HG03139 (cell line): ENCODE results near the gene CFAP298.
"Not testable (repeated sequence)": the region's sequence is repeated elsewhere in the genome, so short reads cannot be mapped to it uniquely, and the experiment has no call there.

Source experiments
- ATAC-seq: cut with Tn5 transposase; IDR thresholded peaks from one replicate; pipeline ENCODE4 v1.9.1; 2021; ENCODE audit not compliant: unreplicated experiment

CFAP298 gene, protein sequence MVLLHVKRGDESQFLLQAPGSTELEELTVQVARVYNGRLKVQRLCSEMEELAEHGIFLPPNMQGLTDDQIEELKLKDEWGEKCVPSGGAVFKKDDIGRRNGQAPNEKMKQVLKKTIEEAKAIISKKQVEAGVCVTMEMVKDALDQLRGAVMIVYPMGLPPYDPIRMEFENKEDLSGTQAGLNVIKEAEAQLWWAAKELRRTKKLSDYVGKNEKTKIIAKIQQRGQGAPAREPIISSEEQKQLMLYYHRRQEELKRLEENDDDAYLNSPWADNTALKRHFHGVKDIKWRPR

DNA sequence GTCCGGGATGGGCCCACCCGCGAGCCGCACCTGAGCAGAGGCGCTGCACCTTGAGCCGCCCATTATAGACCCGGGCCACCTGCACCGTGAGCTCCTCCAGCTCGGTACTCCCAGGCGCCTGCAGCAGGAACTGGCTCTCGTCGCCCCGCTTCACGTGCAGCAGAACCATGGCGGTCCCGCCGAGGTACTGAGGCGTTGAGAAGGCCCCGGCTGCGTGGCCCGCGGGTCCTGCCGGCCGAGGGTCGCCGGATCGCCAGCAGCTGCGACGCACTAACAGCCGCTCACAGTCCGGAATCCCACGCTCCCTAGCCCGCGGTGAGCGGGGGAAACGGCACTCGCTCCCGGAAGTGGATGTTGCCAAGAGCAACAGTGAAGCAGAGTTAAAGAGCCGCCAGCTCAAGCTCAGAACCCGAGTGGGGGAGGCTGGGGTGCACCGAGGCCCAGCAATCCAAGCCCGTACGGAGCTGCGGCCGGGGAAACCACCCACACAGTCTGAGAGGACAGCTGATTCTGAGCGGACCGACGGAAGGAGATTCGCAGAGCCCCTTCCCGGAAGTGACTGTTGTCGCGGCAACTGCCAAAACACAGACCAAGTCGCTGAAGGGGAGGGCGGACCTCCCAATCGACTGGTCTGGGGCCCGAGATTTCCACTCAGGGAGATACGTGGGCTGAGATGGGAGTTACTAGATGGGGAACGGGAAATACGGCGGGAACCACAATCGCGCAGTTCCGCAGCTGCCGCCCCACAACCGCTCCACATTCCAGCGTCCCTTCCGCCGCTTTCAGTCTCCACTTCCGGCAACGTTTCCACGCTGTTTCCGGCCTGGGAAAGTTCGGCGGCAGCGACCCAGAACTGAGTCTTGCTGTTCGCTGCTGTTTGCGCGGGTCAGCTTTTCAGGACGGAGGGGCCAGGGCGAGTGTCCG, at the start of gene CFAP298:
Gene CFAP298 (minus strand): TSS at position 303 of the 924 bp plus-strand sequence. CDS start 134 bp downstream, at position 169.
- peak; percentile 92 for ATAC-seq

DNA sequence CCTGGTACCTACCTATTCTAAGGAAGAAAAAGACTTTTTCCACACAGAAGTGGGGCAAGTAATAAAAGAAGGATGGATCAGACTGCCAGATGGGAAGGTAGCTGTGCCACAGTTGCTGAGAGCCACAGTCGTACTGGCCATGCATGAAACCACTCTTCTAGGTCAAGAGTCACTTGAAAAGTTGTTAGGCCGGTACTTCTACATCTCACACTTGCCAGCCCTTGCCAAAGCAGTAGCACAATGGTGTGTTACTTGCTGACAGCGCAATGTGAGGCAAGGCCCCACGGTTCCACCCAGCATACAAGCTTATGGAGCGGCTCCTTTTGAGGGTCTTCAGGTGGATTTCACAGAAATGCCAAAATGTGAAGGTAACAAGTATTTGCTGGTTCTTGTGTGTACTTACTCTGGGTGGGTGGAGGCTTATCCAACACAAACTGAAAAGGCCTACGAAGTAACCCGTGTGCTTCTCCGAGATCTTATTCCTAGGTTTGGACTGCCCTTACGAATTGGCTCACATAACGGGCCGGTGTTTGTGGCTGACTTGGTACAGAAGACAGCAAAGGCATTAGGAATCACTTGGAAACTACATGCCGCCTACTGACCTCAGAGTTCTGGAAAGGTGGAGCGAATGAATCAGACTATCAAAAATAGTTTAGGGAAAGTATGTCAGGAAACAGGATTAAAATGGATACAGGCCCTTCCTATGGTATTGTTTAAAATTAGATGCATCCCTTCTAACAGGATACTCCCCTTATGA, 49.0 kb upstream of the CFAP298 start:
- ATAC-seq = not testable (repeated sequence)

DNA sequence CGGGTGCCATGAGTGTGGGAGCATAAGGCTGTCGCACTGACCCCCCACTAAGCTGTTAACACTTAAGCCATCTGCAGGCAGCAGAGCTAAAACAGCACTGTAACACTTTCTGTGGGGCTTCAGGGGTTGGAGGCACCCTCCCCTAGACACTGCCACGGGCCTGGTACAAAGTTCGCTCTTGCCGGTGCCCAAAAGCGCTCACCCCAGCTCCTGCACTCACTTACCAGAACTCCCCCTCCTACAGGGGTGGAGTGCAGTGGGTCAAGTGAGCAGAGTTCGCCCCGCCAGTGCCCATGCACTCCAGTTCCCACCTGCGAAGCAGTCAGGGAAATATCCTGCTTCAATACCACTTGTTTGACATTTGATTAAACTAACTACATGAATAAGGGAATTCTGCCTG, 46.3 kb upstream of the CFAP298 start:
- ATAC-seq = no peak

DNA sequence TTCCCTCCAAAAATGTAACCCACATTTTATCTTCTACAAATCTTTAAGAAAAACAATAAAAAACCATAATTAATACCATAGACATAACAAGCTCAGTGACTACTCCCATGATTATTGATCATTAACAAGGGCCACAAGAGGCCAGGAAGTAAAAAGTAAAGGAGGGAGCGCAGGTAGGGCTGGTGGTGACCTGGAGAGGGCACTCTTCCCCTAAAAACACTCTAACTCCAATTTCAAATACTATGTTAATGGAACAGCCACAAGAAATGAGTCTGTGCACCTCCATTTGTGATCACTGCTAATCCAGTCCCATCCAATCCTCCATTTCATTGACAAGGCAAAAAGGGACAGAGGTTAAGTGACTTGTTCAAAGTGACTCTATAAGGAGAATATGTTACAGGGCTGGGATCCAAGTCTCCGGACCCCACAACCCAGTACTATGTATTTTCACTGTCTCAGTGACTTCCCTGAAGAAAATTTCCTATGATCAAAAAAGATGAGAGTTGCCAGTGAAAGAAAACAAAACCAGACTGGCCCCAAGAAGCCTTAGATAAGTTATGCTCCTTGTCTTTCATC, 41.2 kb upstream of the CFAP298 start:
- no peak for ATAC-seq

DNA sequence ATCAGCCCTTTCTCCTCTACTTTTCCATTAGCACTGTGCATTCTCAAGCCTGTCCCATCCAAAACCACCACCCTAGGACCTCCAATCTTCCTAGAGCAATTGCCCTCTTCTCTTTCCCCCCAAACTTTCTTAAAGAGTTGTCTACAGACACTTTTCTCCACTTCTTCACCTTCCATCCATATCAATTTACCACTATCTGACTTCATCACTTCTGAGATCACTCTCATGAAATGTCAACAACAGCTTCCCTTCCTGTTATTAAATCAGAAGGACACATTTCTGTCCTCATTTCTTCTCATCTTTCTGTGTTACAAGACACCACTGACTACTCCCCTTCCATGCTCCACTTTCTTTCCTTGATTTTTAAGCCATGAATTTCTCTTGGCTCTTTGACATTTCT, 36.0 kb upstream of the CFAP298 start:
- ATAC-seq = no peak

DNA sequence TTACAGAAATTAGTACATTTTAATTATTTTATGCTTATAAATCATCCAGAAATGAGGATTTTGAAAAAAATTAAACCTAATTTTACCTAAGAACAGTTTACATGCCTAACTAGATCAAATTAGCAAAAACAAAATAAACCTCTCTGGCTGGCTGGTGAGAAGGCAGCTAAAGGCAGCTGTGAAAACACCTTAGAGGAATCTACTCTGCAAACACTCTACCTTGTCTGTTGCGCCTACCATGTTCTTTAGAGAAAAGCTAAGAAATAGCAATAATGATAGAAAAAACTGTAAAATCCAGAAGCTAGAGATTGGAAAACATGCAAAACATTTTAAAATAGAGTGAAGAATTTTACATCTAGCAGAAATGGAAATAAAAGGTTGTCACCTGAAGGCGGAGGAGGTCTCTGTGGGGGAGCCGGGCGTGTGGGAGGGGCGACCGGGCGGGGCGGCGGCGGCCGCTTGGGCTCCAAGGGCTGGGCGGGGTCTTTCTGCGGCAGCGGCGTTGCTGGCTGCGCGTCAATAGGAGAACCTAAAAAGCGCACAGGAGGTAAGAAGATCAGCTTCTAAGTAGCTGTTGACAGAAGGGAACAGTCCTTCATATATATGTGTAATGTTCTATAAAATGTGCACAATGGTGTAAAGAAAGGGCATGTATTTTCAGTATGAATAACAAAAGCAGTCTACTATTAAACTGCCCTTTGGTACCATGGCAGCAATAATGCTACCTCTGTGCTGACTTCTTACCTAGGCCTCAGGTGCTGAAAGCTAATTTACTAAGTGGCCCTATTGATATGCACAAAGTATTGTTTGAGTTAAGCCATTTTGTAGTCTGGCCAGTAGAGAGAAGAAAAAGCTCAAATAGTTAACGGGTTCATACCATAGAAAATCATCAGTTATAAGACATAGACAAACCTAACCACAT, 33.3 kb upstream of the CFAP298 start:
- ATAC-seq = no peak

DNA sequence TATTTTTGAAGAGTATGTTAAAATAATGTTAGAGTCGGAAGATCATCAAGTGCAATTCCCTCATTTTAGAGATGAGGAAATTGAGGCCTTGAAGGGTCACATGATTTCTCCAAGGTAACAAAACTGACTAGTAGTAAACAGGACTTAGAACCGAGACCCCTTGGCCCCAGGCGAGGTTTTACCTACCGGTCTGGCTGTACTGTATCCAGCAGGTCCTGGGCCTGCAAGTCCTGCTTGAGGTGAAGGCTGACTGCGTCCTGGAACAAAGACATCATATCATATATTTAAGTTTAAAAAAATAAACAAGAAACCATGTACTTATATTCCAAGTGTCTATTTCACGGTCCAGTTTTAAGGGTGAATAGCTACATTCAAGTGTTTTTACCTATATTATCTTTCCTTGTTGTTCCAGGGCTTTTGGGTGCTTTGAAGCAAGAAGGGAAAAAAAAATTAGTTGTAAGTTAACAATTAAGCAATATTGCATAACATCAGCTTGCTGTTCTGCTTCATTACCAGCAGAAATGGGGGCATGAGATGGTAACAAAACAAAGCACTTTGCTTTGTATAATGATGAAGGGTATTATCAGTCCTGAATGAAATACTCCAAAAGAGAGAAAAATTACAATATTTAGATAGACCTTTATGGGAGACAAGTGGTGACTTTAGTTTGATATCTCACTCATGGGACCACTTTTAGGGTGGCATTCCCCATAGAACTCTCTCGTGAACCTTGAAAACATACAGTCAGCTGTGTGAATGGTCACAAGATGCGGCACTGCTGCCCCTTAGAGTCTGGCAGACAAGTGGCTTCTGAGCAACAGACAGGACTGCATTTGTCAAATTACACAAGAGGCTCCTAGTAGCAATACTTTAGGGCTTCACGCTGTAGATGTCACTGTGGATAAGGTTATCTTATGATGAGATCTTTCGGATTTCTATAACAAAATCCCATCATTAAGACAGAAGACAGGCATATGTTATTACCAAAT, 29.8 kb upstream of the CFAP298 start:
- no peak for ATAC-seq

DNA sequence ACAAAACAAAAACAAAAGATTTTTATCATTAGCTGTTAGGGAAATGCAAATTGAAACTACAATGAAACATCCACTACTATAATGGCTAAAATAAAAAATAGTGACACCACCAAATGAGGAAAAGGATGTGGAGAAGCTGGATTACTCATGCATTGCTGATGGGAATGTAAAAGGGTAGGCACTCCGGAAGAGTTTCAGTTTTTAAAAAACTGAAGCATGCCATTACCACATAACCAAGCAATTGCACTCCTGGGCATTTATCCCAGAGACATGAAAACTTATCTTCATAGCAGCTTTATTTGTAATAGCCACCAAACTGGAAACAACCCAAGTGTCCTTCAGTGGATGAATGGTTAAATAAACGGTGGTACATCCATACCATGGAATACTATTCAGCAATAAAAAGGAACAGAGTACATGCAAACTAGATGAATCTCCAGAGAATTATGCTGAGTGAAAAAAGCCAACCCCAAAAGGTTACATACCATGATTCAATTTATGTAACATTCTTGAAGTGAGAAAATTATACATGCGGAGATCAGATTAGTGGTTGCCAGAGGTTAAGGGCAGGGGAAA, 14.5 kb upstream of the CFAP298 start:
- no peak for ATAC-seq

DNA sequence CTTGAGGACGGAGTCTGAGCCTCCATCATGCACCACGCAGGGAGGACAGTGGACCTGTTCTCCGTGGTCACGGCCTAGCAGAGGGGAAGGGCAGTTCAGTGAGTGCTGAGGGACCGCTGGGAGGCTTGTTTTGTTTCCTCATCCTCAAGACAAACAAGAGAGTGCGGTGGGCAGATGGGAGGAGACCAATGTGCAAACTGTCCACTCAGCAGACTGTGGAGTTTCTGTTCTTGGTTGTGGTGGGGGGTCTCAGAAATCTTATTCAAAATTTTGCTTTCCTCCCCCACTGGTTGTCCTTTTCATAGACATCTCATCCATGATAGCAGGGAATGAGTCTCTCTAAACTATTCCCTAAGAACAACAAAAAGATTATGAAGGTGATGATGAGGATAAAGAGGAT, 6.0 kb upstream of the CFAP298 start:
- ATAC-seq = not testable (repeated sequence)

DNA sequence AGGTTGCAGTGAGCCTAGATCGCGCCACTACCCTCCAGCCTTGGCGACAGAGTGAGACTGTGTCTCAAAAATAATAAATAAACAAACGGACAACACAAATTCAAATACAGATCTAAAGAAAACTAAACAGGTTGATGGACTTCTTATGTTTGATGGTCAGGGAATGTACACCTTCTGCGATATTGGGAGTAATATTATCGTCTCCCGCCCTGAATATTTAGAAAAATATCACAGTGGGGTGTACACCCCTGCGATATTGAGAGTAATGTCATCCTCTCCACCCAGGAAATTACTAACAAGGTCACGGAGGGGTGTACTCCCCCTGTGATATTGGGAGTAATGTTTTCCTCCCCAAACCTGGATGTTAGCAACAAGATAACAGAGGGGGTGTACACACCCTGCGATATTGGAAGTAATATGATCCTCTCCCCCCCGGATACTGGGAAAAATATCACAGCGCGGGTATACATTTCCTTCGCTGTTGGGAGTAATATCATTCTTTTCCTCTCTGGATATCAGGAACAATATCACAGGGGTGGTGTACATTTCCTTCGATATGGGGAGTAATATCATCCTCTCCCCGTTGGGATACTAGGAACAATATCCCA, 1.4 kb upstream of the CFAP298 start:
- ATAC-seq = no peak

DNA sequence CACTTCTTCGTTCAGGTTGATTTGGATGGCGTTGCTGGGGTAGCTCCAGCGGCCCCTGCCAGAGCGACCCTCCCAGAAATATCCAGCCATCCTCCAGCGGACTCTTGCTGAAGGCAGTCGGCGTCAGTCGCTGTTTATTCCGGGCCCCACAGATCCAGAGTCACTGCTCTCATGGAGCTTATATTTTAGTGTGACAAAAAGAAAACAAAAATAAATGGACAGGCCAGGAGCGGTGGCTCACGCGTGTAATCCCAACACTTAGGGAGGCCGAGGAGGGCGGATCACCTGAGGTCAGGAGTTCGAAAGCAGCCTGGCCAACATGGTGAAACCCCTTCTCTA, 791 bp upstream of the CFAP298 start:
- ATAC-seq = no peak

DNA sequence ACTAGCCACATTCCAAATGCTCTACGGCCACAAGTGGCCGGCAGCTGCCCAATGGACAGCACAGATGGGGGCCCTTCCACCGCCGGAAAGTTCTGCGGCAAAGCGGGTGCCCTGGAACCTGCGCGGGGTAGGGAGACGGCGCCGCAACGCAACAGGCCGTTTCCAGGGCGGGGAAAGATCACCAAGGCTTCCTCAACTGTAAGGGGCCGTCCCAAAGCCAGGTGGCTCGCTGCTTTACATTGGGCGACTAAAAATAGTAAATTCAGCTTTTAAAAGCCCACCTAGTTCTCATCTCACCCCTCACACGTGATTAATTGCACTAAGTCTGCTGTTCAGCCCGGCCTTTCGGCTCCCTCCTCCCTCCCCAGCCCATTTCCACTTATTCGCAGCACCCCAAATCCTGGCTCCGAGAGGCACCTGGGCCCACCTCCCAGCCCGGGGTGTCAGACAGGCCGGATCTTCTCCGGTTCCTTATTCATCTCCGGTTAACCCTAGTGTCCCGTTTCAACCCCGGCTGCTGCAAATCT, 643 bp downstream of the CFAP298 start:
- no peak for ATAC-seq

DNA sequence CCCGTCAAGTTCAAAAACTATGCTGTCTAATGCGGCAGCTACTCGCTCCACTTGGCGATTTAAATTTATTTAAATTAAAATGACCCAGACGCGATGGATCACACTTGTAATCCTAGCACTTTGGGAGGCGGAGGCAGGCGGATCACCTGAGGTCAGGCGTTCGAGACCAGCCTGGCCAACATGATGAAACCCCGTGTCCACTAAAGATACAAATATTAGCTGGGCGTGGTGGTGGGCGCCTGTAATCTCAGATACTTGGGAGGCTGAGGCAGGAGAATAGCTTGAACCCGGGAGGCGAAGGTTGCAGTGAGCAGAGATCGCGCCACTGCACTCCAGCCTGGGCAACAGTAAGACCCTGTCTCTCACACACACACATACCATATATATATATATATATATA, 1.2 kb downstream of the CFAP298 start:
- ATAC-seq = not testable (repeated sequence)

DNA sequence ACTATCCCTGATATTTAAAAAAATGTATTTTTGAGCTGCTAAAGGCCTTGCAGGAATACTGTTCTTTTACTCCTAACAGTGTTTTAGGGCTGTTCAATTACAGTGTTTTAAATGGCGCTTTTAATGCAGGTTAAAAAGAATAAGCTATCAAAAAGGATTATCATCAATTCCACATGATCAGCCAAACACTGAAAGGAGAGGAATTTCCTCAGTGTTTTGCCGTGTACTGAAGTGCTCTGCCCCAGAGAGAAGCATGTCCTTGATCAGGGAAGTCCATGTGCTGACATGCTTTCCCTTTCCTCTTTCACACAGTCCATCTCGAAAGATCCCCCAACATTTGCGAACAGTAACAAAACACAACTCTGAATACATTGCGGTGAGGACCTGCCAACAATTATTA, 3.3 kb downstream of the CFAP298 start:
- ATAC-seq = no peak

DNA sequence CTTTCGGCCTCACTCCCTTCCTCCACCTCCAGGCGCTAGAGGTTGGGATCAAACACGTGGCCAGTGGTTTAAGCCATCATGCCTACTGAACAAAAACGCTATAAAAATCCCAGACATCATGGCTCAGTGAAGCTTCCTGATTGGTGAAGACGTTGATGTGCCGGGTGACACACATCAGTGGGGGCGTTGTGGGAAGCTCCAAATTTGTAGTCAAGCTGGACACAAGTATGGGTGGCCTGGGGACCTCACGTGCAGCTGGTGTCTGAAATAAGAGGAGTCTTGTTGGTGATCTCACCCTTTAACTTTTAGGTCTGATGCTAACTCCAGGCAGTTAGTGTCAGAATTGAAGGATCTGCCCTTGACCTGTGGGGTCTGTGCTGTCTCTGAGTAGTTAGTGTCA, 6.7 kb downstream of the CFAP298 start:
- ATAC-seq = no peak

DNA sequence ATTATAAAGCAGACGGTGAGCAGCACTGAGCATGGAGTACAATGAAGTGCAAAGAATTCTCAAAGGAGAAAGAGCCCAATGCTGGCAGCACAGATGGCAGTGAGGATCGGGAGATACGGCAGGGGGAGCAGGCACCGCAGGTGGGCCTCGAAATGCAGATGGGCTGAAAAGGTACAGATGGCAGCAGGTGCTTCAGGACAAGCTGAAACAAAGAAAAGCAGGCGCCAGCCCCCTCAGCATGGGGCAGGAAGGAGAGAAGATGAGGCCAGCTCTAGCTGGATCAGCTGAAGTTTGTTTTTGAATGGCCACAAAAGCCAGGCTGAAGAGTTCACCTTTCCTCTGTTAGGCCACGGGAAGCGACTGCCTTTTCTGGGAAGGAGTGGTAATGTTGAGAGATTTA, 7.7 kb downstream of the CFAP298 start:
- no peak for ATAC-seq

DNA sequence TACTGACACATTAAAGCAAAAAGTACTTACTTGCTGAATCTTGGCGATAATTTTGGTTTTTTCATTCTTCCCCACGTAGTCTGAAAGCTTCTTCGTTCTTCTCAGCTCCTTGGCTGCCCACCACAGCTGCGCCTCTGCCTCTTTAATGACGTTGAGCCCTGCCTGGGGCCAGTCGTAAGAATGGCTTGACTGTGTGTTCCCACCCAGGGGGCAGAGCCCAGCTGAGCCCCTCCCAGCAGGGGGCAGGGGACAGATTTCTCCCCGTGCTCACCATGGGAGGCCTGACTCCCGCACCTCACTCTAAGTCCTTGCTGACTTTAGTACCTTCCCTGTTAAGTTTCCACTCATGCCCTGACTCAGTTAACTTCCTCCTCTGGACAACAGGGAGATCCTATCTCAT, 9.0 kb downstream of the CFAP298 start:
- ATAC-seq = no peak

DNA sequence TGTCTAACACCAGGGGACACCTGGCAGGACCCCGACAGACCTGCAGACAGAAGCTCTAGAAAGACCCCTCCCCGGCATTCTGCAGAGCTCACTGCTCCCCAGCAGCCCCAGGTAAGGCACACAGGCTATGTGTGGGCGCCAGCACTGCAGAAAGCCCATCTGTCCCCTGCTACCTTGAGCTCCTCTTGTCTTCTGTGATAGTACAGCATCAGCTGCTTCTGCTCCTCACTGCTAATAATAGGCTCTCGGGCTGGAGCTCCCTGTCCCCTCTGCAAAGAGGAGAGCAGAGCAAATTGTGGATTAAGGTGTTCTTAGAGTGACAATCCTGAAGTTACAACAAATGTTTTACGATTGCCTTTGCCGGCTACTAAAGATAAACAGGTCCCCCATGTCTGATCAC, 10.1 kb downstream of the CFAP298 start:
- no peak for ATAC-seq
